ENCODE results near the gene LMO7.
"Not testable (repeated sequence)": the region's sequence is repeated elsewhere in the genome, so short reads cannot be mapped to it uniquely, and the experiment has no call there.

The LMO7 gene

GRCh38 chr13:75699062-75699461 is 62.9 kb downstream of the LMO7 start:
- no peak for DNase-seq (ENCODE audit: low read depth)

GRCh38 chr13:75699717-75700116 is 63.6 kb downstream of the LMO7 start:
- DNase-seq (ENCODE audit: low read depth), result not testable (repeated sequence)

GRCh38 chr13:75700552-75700951 is 64.4 kb downstream of the LMO7 start:
- no peak for DNase-seq (ENCODE audit: low read depth)

GRCh38 chr13:75702476-75702875 is 66.3 kb downstream of the LMO7 start:
- DNase-seq (ENCODE audit: low read depth), result no peak

GRCh38 chr13:75703769-75704168 is 67.6 kb downstream of the LMO7 start:
- DNase-seq (ENCODE audit: low read depth), result no peak

GRCh38 chr13:75704194-75704926 is 68.2 kb downstream of the LMO7 start:
- DNase-seq (ENCODE audit: low read depth), result peak; percentile 57

- no peak for DNase-seq (ENCODE audit: low read depth)
Observed at GRCh38 chr13:75704927-75705288, 68.8 kb downstream of the LMO7 start.

- DNase-seq (ENCODE audit: low read depth), result no peak
Observed at GRCh38 chr13:75705395-75705794, 69.3 kb downstream of the LMO7 start.

GRCh38 chr13:75705908-75706307 is 69.8 kb downstream of the LMO7 start:
- DNase-seq (ENCODE audit: low read depth), result no peak

GRCh38 chr13:75713852-75714251 is 77.7 kb downstream of the LMO7 start:
- no peak for DNase-seq (ENCODE audit: low read depth)

GRCh38 chr13:75715601-75716523 is 79.7 kb downstream of the LMO7 start:
- DNase-seq (ENCODE audit: low read depth), result no peak

- DNase-seq (ENCODE audit: low read depth), result no peak
Observed at GRCh38 chr13:75717525-75717924, 81.4 kb downstream of the LMO7 start.

GRCh38 chr13:75721307-75721706 is 85.2 kb downstream of the LMO7 start:
- no peak for DNase-seq (ENCODE audit: low read depth)

GRCh38 chr13:75723901-75724300 is 87.8 kb downstream of the LMO7 start:
- DNase-seq (ENCODE audit: low read depth), result no peak

GRCh38 chr13:75724752-75725517 is 88.8 kb downstream of the LMO7 start:
- no peak for DNase-seq (ENCODE audit: low read depth)

- no peak for DNase-seq (ENCODE audit: low read depth)
Observed at GRCh38 chr13:75725736-75726135, 89.6 kb downstream of the LMO7 start.

GRCh38 chr13:75726306-75726705 is 90.2 kb downstream of the LMO7 start:
- DNase-seq (ENCODE audit: low read depth), result no peak

- not testable (repeated sequence) for DNase-seq (ENCODE audit: low read depth)
Observed at GRCh38 chr13:75733113-75733512, 97.0 kb downstream of the LMO7 start.

- no peak for DNase-seq (ENCODE audit: low read depth)
Observed at GRCh38 chr13:75736173-75736572, 100.0 kb downstream of the LMO7 start.

GRCh38 chr13:75738841-75739240 is 102.7 kb downstream of the LMO7 start:
- DNase-seq (ENCODE audit: low read depth), result no peak

- no peak for DNase-seq (ENCODE audit: low read depth)
Observed at GRCh38 chr13:75739244-75739868, 103.2 kb downstream of the LMO7 start.

- DNase-seq (ENCODE audit: low read depth), result no peak
Observed at GRCh38 chr13:75740031-75740430, 103.9 kb downstream of the LMO7 start.

Measured in HS-27A (cell line).